GM18526 (cell line): ENCODE measurements around the gene PLCB2.

Source experiments
- POLR2A ChIP-seq: IDR thresholded peaks from 3 replicates; pipeline ENCODE4 v1.6.1; 2011; ENCODE audit not compliant: insufficient read length; ENCODE audit errors: extremely low read depth

PLCB2 gene

GRCh38 chr15:40307421-40308211 lies at the start of gene PLCB2:
TSS of gene PLCB2 (minus strand) at chr15:40307935. CDS start at chr15:40307672, 263 bp downstream.
- peak; percentile 85 for TF ChIP-seq POLR2A

- TF ChIP-seq POLR2A, result no peak
Measured at GRCh38 chr15:40357246-40357645, 49.5 kb upstream of the PLCB2 start.

- no peak for TF ChIP-seq POLR2A
Measured at GRCh38 chr15:40355976-40356585, 48.3 kb upstream of the PLCB2 start.

- no peak for TF ChIP-seq POLR2A
Measured at GRCh38 chr15:40354408-40355171, 46.9 kb upstream of the PLCB2 start.

- no peak for TF ChIP-seq POLR2A
Measured at GRCh38 chr15:40353697-40354096, 46.0 kb upstream of the PLCB2 start.

- no peak for TF ChIP-seq POLR2A
Measured at GRCh38 chr15:40352281-40352901, 44.7 kb upstream of the PLCB2 start.

GRCh38 chr15:40349163-40349562 lies 41.4 kb upstream of the PLCB2 start:
- TF ChIP-seq POLR2A, result no peak

GRCh38 chr15:40348474-40348870 lies 40.7 kb upstream of the PLCB2 start:
- TF ChIP-seq POLR2A, result no peak

- TF ChIP-seq POLR2A, result no peak
Measured at GRCh38 chr15:40347559-40348473, 40.1 kb upstream of the PLCB2 start.

GRCh38 chr15:40346579-40347558 lies 39.1 kb upstream of the PLCB2 start:
- no peak for TF ChIP-seq POLR2A

GRCh38 chr15:40345867-40346578 lies 38.3 kb upstream of the PLCB2 start:
- no peak for TF ChIP-seq POLR2A

GRCh38 chr15:40345225-40345866 lies 37.6 kb upstream of the PLCB2 start:
- TF ChIP-seq POLR2A, result no peak
